Stimulated activated CD8-positive, alpha-beta memory T cell treated with anti-CD3 and anti-CD28 coated beads, Interleukin-7, amount 100 ng/mL, for 1 hour (primary cell): ENCODE measurements around the gene AGTRAP.

Experiments used
- DNase-seq, 2 donors: peaks; one replicate each; pipeline ENCODE4 v3.0.0-alpha.2; 2020; ENCODE audit warnings: low read depth in 2 of 2

Gene AGTRAP, protein sequence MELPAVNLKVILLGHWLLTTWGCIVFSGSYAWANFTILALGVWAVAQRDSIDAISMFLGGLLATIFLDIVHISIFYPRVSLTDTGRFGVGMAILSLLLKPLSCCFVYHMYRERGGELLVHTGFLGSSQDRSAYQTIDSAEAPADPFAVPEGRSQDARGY

DNA sequence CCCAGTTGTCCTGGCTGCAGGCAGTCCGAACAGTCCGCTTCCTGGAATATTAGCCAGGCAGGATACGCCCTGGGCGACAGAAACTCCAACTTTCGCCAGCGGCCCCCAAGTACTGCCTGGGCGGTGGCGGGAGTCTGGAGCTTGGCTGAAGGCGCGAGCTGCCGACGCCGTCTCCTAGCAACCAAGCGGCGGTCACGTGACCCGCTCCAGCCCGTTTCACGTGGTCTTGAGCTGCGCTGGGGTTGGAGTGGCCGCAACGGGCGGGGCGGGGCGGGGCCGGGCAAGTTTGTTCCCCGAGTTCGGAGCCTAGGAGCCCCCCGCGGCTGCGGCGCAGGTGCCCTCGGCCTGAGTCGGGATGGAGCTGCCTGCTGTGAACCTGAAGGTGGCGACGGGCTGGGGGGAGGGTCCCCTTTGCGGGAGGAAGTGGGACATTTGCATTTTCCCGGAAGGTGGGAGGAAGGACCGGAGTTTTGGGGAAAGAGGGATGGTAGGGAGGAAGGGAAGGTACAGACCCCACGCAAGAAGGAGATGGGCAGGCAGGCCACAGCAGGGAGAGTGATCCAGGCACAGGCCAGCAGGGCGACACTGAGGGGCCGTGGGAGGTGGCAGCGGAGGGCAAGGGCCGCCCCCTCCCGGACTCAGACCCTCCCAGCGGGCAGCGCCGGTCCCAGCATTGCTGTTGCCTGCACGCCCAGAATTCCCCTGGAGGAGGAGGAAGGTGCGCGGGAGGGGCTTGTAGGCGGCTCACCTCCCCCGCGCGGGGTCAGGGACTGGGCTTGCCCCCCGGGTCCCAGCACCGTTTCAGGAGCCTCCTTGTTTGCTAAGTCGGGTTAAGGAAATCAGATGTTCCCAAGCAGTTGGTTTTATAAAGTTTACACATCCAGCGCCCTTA is at the start of gene AGTRAP:
Gene AGTRAP, plus strand, starts transcription at position 283 of the 892 bp plus-strand sequence. Its CDS starts 73 bp downstream, at position 356.
- DNase-seq: peak; percentile 63 to 75

DNA sequence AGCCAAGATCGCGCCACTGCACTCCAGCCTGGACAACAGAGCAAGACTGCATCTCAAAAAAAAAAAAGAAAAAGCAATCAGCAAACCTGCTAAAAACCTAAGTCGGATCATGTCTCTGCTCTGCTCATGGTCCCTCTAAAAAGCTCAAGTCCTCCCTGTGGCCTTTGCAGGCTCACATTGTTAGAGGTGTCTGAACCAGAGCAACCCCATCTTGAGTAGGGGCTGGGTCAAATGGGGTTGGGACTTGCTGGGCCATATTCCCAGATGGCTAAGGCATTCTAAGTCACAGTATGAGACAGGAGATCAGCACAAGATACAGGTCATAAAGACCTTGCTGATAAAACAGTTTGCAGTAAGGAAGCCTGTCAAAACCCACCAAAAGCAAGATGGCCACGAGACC is 47.4 kb upstream of the AGTRAP start:
- no peak for DNase-seq

DNA sequence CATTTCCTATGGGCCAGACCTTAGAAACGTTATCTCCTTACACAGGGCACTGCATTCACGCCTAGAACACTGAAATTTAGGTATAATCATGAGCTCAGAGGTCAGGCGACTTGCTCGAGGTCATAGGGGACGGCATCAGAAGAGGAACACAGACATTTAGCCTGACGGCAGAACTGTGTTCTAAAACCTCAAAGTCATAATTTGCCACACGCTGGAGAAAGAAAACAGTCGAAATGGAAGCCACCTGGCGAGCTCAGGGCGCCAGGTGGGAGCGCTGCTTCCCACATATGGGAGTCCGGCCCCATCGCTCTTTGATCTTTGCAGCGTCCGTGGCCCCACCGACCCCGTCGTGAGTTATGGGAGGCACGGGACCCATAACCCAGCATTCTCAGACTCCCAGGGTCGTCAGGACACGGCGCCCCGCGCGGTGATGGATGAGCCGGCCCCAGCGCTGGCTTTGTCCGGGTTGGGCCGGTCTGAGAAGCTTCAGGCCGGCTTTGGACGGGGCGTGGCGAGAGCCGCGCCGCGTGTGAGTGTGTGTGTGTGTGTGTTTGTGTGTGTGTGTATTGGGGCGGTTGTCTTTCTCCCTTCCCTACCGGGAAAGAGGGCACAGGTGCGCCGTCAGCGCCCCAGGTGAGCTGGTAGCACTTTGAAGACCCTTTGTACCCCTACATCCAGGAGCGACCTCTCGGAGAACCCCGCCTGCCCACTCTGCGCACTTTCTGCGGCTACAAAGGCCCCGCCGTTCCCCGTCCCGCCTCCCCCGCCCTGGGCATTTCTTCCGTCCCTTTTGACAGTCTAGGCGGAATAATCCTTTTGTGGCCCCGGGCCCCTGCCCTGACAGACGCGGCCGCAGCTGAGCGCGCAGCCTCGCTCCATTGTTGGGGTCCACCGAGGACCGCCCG is 45.3 kb upstream of the AGTRAP start:
- DNase-seq: no peak

GRCh38 chr1:11691302-11691914 is 44.5 kb upstream of the AGTRAP start, which contains the start of gene DRAXIN:
Gene DRAXIN, plus strand, starts transcription at chr1:11691710. Its CDS starts 14,549 bp downstream, at chr1:11706259.
- no peak for DNase-seq

- no peak for DNase-seq
Observed at GRCh38 chr1:11691928-11692711, 43.8 kb upstream of the AGTRAP start.

DNA sequence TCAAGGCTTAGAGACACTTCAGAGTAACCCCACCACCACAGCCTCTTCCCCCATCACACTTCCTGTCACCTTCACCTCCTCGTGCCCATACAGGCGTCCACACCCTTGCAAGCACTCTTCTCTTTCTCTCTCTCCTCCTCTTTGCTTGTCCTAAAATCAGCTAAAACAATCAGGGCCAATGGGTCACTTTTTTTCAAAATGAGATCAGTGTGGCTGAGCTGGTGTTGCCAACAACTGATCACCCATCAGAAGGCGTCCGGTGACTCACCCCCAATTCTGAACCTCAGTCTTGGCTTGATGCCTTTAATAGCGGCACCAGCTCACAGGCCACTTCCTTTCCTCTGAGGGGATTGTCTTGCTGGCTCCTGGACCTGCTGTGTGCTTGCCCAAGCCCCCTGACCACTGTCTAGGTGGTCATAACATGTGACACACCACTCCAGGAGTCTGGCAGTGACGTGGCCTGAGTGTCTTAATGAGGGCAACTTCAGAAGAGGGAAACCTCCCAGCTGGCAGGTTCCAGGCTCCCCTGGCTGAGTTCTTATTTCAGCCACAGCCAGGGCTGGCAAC is 42.8 kb upstream of the AGTRAP start:
- peak; percentile 13 to 20 for DNase-seq

GRCh38 chr1:11693917-11694316 is 42.0 kb upstream of the AGTRAP start:
- no peak for DNase-seq

GRCh38 chr1:11695861-11696260 is 40.1 kb upstream of the AGTRAP start:
- DNase-seq: no peak

DNA sequence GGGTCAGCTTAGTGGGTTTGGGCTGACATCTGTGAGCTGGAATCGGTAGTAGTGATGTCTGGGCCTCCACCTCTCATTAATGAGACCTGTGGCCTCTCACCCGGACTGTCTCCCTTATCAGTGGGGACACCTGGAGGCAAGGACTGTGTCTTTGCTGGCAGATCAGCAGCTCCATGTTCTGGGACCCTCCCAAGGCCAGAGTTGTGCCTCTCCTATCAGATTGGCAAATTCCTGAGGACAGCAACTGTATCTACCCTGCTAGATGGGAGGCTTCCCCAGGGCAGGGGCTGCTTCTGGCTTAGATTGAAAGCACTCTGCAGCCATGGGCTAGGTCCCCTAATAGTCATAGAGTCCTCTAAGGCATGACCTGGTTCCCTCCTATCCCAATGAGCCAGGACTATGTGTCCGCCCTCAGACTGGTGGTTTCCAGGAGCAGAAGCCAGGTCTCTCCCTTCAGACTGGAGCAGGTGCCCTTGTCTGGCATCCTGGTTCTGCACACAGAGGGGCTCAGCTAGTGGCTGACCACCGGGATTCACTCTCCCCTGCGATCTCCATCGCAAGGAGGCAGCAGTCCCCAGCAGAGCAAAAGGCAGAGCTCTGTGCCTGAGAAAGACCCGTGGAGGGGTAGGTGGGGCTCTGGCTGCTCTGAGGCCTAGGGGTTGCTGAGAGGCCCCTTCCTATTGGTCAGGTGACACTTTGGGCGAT is 38.6 kb upstream of the AGTRAP start:
- DNase-seq: no peak

GRCh38 chr1:11697893-11698210 is 38.1 kb upstream of the AGTRAP start:
- DNase-seq: no peak

GRCh38 chr1:11700601-11701467 is 35.1 kb upstream of the AGTRAP start:
- DNase-seq: no peak

DNA sequence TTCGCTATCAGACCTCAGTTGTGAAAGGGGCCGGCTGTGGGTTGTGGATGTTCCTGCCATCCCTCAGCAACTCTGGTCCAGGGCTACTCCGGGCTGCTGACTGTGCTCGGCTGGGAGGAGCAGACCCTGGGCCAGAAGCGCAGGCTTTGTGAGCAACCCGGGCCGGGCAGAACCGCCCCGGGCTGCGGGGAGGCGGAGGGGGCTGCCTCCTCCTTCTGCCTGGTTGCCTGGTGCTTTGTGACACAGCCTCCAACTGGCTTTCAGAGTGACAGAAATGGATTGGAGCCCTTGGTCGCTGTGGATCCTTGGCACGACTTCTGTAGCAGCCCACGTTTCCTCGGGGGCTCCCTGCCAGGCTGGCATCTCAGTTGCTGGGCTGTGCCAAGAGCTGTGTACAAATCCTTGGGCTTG is 34.4 kb upstream of the AGTRAP start:
- no peak for DNase-seq

DNA sequence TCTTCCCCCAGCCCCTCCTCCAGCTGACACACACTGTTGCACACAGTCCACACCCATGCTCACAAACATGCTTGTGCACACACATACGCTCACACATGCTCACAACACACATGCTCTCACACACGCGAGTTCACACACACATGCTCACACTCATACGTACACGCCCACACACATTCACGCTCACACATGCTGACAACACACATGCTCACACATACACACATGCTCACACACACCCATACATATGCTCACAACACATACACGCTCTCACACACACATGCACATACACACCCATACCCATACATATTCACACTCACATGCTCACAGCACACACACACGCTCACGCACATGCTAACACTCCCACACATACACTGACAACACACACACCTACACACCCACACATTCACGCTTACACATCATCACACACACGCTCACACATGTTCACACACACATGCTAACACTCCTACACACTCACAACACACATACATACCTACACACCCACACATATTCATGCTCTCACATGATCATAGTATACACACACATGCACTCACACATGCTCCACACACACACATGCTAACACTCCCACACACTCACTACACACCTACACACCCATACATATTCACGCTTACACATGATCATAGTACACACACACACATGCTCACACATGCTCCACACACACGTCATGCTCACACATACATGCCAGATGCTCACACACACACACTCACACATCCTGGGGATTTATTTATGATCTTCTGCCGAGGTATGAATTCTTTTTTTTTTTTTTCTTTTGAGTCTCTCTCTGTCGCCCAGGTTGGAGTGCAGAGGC is 33.7 kb upstream of the AGTRAP start:
- no peak for DNase-seq

DNA sequence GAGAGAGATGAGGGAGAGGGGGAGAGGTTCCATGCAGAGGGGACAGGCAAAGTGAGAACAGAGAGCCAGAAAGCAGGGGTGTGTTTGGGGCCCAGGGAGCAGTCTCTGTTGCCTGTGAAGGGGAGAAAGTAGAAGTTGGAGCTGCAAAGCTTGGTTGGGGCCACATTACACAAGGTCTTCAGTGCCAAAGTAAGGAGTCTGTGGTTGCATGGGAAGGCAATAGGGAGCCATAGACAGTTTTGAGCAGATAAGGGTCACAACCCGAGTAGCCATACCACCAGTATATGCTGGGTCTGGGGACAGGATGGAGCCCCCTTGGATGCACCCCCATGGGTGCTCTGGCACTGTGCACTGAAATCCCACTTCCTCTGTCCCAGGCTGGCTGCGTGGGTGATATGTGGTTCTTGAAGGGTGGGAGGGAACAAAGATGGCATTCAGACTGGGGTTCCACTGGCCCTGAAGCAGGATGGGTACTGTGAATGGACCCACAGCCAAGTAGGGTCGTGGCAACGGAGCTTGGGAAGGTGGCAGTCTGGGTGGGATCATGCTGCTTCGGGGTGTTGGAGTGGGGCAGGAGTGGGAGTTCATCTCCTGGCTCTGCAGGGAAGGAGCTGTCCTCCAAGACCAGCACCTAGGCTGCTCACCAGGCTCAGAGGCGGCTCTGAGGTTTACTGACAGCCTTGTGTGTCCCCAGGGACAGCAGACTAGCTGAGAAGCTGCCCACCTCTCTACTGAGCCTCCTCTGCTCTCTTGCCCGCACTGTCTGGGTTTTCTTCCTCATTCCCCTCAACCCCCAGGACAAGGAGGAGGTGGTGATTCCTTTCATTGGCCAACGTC is 32.4 kb upstream of the AGTRAP start:
- no peak for DNase-seq

- DNase-seq: no peak
Observed at GRCh38 chr1:11704194-11704529, 31.8 kb upstream of the AGTRAP start.

GRCh38 chr1:11704691-11705475 is 31.1 kb upstream of the AGTRAP start:
- DNase-seq: no peak

- no peak for DNase-seq
Observed at GRCh38 chr1:11705596-11705995, 30.3 kb upstream of the AGTRAP start.
